ENCODE measurements around the gene ITGA11.
"Not testable (repeated sequence)": the region's sequence is repeated elsewhere in the genome, so short reads cannot be mapped to it uniquely, and the experiment has no call there.

ITGA11 gene

GRCh38 chr15:68411343-68411675 lies 20.7 kb downstream of the ITGA11 start:
- DNase-seq (ENCODE audit: low spot score), result no peak

DNA sequence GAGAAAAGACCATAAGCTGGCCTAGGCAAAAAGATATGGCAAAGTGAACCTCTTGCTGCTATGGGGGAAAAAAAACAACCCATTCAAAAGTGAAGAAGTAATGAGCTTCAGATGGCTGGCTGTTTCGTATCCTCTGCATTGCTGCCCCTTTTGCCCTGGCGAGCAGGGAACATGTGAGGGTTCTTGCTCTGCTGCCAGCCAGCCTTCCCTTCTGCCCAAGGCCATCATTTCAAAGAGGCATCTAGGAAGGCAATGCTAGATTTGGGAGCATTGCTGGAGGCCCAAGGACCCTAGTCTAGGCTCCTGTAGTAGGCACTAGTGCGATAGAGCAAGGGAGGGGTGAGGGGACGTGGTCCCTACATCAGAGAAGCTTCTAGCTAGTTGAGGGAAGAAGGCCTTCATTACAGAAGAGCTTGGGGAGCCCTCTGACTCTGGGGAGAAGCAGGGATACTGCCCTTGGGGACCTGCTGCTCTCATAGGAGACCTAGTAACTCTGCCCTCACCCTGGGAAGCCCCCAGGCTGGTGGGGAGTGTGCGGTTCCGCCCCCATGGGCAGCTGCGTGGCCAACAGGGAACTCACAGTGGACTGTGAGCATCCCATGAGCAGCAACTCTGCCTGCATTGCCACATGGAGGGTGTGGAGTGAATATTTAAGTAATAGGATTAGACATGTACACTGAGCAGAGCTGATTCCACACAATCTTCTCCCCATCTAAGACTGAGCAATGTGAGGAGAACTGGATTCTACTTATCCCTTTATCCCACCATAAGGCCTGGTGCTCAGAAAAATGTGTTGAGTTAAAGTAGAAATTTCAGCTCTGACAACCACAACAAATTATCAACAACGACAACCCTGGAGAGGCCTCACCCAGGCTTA lies 21.3 kb downstream of the ITGA11 start:
- no peak for DNase-seq (ENCODE audit: low spot score)

GRCh38 chr15:68409736-68410370 lies 22.1 kb downstream of the ITGA11 start:
- DNase-seq (ENCODE audit: low spot score), result no peak

GRCh38 chr15:68408971-68409370 lies 23.0 kb downstream of the ITGA11 start:
- DNase-seq (ENCODE audit: low spot score), result no peak

DNA sequence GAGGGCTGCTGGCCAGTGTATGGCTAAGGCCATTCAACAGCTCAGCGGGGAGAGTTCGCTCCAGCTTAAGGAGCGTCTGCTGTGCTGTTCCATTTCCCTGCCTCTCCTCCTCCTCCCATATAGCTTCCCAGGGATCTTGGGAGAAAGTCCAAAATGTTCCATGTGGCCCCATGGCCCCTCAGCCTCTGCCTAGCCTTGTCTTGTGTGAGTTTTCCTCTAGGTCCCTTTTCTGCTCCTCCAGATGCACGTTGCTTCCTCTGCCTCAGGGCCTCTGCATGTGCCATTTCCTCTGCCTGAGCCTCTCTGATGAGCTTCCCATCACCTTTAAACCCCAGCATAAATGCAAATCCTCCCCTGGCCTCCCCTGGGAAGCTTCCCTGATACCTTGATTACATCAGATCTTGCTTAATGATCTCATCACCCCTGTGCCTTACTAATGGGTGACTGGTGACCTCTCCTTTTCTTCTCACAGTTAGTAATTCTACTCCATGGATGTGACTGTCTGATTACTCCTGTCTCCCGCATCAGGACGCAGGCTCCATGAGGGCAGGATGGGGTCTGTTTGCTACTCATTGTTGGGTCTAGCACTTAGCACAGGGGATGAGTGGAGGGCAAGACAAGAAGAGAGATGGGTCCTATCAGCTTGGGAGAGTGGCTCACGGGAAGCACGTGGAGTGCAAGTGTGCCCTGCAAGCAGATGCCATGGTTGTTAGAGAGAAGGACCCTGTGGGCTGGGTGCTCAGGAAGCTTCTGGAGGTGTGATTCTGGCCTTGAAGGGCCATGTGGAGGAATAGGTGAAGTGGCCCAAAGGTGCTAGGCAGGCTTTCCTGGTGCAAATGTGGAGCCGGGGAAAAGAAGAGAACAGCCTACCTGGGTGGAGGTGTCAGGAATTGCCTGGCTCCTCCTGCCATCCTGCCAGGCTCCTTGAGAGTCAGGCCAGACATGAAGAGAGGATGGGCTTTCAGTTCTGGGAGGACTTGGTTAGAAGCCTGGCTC lies 23.8 kb downstream of the ITGA11 start:
- no peak for DNase-seq (ENCODE audit: low spot score)

DNA sequence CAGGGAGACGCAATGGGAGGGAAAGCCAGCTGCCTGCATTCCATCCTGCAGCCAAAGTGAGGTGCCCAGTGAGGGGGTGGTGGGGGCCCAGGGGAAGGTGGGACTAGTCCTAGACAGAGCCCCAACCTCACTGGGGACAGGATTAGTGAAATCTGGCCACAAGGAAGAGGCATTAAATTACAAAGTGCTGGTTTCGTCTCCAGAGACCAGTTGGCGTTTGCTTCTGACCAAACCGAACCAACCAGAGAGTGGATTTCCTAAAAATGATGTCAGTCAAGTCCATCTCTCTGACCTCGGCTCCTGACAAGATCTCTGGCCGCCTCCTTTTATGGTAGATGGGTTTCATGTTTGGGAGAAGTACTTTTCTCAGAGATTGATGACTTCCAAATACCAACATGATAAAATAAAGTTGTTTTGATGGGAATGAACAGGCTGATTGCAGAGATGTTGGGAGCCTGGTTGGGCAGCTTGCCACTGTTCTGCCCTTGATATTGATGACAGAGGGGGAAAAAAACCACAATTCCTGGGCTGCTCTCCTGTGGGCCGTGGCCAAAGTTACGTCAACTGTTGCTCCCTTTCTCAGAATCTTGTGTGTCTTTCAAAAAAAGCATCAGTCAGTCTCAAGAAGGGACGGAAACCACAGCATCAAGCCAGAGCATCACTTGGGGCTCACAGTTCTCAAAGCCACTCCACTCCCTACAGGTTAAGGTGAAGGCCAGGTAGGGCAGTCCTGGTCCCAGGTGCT lies 24.6 kb downstream of the ITGA11 start:
- DNase-seq (ENCODE audit: low spot score), result no peak

DNA sequence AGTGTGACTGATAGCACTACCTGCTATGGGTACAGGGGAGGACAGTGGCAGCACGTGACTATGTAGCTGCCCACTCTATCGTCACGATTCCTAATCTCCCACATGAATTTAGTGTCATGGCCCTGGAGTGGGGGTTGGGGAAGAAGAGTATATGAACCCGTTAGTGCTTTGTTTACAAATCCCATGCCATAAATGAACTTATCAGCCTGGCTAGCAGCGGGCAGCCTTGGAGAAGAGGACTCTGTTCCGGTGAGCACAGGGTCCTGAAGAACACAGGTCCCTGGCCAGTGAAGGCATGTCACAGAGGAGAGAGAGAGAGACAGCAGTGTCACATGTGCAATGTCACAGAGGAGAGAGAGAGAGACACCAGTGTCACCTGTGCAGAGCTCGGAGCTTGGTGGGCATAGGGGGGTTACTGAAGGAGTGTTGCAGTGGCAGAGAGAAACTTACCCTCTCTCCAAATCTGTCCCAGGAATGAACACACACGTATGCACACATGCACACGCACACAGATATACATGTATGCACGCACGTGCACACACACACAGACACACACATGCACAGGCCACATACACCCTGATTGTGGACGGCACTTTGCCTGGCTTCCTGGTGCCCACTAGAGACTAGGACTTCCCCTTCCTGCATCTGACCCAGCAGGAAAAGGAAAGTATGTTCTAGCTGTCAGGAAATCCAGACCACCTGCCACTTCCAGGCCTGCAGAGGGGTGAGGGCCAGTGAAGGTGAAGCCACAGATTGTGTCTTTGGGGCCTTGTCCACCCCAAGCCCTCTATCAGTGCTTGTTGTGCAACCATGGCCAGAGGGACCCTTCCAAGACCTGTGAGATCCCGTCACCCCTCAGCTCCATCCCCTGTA lies 26.3 kb downstream of the ITGA11 start:
- DNase-seq (ENCODE audit: low spot score), result no peak

DNA sequence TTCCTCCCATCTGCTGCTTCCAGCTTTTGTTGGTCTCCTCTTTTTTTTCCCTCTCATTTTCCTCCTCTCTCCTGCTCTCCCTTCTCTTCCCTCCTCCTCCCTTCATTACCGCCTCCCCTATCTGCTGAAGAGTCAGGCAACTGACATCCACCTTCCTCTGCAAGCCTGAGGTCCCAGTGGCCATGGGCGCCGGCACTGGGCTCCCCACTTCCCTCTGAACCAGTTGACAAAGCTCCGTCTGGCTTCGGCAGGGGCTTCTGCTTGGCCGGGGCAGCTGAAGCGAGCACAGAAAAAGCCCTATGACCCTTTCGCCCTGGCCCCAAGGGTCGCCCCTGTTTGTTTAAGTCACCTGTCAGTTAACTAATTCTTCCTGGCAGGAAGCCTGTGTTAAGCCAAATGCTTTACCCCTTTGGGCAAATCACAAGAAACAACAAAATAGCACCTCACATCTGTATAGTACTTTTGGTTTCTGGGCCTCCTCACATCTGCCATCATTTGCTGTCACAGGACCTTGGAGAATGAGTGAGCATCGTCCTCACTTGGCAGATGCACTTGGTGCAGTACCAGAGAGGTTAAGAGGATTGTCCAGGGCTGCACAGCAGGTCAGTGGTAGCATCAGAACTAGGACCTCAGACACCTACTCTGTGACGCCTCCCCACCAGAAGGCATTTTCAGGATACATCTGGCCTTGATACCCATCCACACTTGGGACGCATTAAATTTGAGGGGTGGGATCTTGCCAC lies 27.7 kb downstream of the ITGA11 start:
- no peak for DNase-seq (ENCODE audit: low spot score)

GRCh38 chr15:68403161-68403941 lies 28.6 kb downstream of the ITGA11 start:
- DNase-seq (ENCODE audit: low spot score), result no peak

GRCh38 chr15:68402432-68403160 lies 29.4 kb downstream of the ITGA11 start:
- DNase-seq (ENCODE audit: low spot score), result no peak

DNA sequence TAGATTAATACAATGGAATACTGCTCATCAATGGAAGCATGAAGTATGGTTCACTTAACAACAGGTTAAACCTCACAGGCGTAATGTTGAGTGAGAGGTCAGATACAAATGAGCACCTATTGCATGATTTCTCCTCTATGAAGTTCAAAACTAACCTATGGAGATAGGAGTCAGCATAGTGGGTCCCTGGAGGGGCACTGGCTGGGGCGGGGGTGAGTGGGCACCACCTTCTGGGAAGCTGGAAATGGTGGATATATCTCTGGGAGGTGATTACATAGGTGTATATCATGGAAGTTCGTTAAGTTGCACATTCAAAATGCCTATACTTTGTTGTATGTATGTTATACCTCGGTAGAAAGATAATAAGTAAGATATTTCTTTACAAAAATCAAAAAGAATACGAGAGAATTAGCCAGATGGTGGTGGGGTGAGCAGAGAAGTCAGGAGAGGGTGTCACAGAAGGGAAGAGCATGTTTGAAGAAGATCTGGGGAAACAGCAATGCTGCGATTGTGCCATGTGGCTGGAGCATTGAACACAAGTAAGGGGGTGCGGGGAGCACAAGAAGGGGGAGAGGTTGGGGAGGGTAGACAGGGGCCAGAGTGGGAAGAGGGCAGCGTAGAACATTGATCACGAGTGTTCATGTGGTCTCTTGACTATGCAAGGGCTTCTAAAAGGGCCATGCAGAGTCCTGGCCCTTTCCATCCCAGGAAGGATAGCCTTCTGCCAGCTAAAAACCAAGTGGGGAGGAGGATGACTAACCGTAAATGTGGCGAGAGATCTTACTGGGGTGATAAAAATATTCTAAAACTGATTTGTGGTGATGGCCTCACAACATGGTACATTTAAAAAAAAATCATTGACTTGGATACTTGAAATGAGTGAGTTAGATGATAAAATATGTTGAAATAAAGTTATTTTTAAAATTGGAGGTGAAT lies 30.2 kb downstream of the ITGA11 start:
- DNase-seq (ENCODE audit: low spot score), result no peak

- no peak for DNase-seq (ENCODE audit: low spot score)
Observed at GRCh38 chr15:68400066-68400456, 31.9 kb downstream of the ITGA11 start.

- DNase-seq (ENCODE audit: low spot score), result no peak
Observed at GRCh38 chr15:68399096-68400065, 32.6 kb downstream of the ITGA11 start.

GRCh38 chr15:68397999-68398398 lies 34.0 kb downstream of the ITGA11 start:
- not testable (repeated sequence) for DNase-seq (ENCODE audit: low spot score)

DNA sequence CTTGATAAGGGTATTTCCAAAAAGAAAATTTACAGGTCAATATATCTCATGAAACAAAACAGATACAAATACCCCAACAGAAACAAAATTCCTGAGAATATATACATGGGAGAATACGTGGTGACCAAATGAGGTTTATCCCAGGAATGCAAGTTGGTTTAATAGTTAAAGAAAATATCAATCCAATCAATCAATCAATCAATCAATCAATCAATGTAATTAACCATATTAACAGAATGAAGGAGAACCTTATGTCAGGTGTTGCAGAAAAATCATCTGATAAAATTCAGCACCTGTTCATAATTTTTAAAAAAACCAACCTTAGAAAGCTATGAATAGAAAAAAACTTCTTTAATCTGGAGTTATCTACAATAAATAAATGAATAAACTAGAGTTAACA lies 35.9 kb downstream of the ITGA11 start:
- DNase-seq (ENCODE audit: low spot score), result no peak

DNA sequence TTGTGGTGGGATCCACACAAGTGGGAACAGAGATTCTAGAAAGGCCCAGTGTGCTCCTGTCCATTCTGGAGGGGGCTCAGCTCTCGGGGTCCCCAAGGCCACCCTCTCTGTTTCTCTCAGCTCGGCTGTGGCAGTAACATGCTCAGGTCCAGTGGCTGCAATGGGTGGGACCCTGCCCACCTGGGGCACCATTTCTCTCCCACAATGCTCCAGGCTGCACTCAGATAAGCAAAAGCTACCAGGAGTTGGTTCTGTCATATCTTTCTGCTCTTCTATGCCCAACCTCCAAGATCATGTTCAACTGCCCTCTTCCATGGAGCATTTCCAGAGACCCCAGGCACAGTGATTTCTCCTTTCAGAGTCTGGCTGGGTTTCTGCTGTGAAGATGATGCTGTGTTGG lies 40.8 kb downstream of the ITGA11 start:
- DNase-seq (ENCODE audit: low spot score), result no peak
